PC-3 (cell line): ENCODE data around the gene TSGA10. TPM values are rescaled to one million over a fixed set of nuclear protein-coding genes. Genes with fewer than 3 reads are reported as not detected.

Experiments
- total RNA-seq: library from RNA; depleted of rRNA; stranded (reverse); fragments of >200 nt; gene quantifications from 2 replicates; pipeline ENCODE4 v1.2.3, GENCODE V29; 2014; rRNA removed

TSGA10 gene
- total RNA-seq, 1 experiment from 2014 or later = 8.9 TPM

Other genes with a start within 250 kb of the TSGA10 start
- 0.40 TPM in 1 of 2 replicates, not detected in the other for gene CRACDL, start 218.7 kb downstream of the TSGA10 start, total RNA-seq
- gene C2orf15, start 13.2 kb downstream of the TSGA10 start, total RNA-seq = 3.3 and 4.4 TPM in 2 replicates
- 6.7 and 8.7 TPM in 2 replicates for gene LIPT1, start within 50 bp of the TSGA10 start, total RNA-seq
- 16.7 and 19.6 TPM in 2 replicates for gene MITD1, start 26.1 kb upstream of the TSGA10 start, total RNA-seq
- gene MRPL30, start 26.2 kb upstream of the TSGA10 start, total RNA-seq = 39.7 and 42.8 TPM in 2 replicates
- not detected in 2 replicates for gene LYG2, start 100.7 kb upstream of the TSGA10 start, total RNA-seq
- gene LYG1, start 146.3 kb upstream of the TSGA10 start, total RNA-seq = 0.58 and 1.5 TPM in 2 replicates
- gene TXNDC9, start 181.4 kb upstream of the TSGA10 start, total RNA-seq = 40.7 and 51.5 TPM in 2 replicates
- 35.7 and 35.9 TPM in 2 replicates for gene EIF5B, start 182.4 kb upstream of the TSGA10 start, total RNA-seq